ENCODE data around the gene CDC16. TPM values are rescaled to one million over a fixed set of nuclear protein-coding genes. Genes with fewer than 3 reads are reported as not detected.

The CDC16 gene
- total and polyA plus RNA-seq, 2 of the 13 experiments (the other 11 are each of a cell fraction or from before 2014, with no cell fraction given) = 24.2 to 60.9 TPM

DNA sequence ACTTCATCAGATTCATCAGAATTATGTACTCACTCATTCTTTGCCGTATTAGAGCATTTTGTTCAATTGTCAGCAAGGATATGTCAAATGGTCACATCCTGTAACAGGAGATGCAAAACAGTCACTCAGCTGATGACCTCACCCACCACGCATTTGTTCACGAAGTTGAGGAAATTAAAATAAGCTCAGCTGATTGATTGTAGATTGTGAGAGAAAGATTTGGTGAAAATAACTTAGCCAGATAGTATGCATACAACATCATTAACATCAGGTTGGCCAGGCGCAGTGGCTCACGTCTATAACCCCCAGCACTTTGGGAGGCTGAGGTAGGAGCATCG, 22.6 kb upstream of the CDC16 start:
- BruUV-seq (replicated peaks) = no TSS peak
- Histone ChIP-seq H3K4me1 (ENCODE audit: insufficient read depth, low read length) (no peaks in the 10 kb centered on the region), H3K36me3 (replicated peaks in 1 of 2; ENCODE audit: control insufficient read depth in 1 of 2, insufficient read depth in 2 of 2, low read length in 2 of 2) (no peaks in the 10 kb centered on the region), H3K4me3 (replicated peaks in 1 of 3; ENCODE audit: insufficient read depth in 1 of 3, low read depth in 2 of 3, low read length in 3 of 3) (no peak overlapping the region), H3K4me2 (ENCODE audit: low read depth, low read length) (no peak overlapping the region), H3K79me2 (ENCODE audit: insufficient read depth, low read length) (no peaks in the 10 kb centered on the region), H3K27me3 (ENCODE audit: control insufficient read depth in 1 of 2, insufficient read depth in 2 of 2, low read length in 2 of 2) (peaks cover 2 to 14% of the 10 kb centered on the region in 2 experiments; a peak in 3 of 5 replicates), H3K9me3 (ENCODE audit: low read length) (peaks cover 9% of the 10 kb centered on the region), H3K27ac (ENCODE audit: extremely low read length, insufficient read depth, low read length) (no peak overlapping the region), H2AFZ (ENCODE audit: low read length) (no peak overlapping the region), H4K20me1 (ENCODE audit: insufficient read depth, low read length) (no peaks in the 10 kb centered on the region), H3K9ac (ENCODE audit: insufficient read depth, low read depth, low read length) (no peak overlapping the region)
- CTCF ChIA-PET (ENCODE audit: low intra/inter-chr PET ratio, low total read pairs) = no interaction called here
- ATAC-seq (no peak), DNase-seq (ENCODE audit: low spot score) (no peak), FAIRE-seq (no peak)
- in situ Hi-C loops (cut with HindIII; ENCODE audit: extremely low pct_ligation_motif_present, low pct_unique_long_range_greater_than_20kb) (no loop called here), intact Hi-C loops (cut with micrococcal nuclease; ENCODE audit: unreplicated experiment) (no loop called here)
- TF ChIP-seq NONO (IDR thresholded peaks at IDR 0.05) (no peak), NONO (CRISPR knock-in tag; conservative IDR thresholded peaks at IDR 0.05) (no peak), ZNF674 (CRISPR knock-in tag; IDR thresholded peaks at IDR 0.05; ENCODE audit: low read depth) (no peak)
- WGBS (ENCODE audit: low lambda C conversion rate) = 21% methylated on average over 6 of the region's 6 CpGs
- POLR2A ChIA-PET = no interaction called here

DNA sequence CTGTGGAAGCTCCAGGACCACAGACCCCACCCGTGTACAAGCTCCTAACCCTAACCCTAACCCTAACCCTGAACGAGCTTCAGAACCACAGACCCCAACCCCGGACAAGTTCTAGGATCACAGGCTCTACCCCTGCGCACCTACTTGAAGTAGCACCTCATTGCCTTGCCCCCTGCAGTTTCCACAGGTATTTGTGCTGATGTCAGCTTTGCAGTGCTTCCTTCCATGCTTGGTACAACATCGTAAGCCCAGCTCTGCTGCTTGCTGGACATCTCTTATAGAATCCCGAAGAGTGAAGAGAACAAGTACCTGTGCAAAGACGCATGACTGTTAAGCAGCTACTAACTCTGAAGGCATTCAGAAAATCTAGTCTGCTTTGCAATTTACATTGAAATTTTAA, 20.7 kb upstream of the CDC16 start:
- no peak for ATAC-seq
- no peaks in the 10 kb centered on the region for H3K4me1 ChIP-seq (ENCODE audit: insufficient read depth, low read length)
- no peaks in the 10 kb centered on the region for H4K20me1 ChIP-seq (ENCODE audit: insufficient read depth, low read length)
- in situ Hi-C loops (cut with HindIII; ENCODE audit: extremely low pct_ligation_motif_present, low pct_unique_long_range_greater_than_20kb) (no loop called here), intact Hi-C loops (cut with micrococcal nuclease; ENCODE audit: unreplicated experiment) (no loop called here)
- no peak overlapping the region for H3K27ac ChIP-seq (ENCODE audit: extremely low read length, insufficient read depth, low read length)
- H3K4me3 ChIP-seq (replicated peaks in 1 of 3; ENCODE audit: insufficient read depth in 1 of 3, low read depth in 2 of 3, low read length in 3 of 3) = no peak overlapping the region
- FAIRE-seq = no peak
- H3K27me3 ChIP-seq (ENCODE audit: control insufficient read depth in 1 of 2, insufficient read depth in 2 of 2, low read length in 2 of 2) = peaks cover 2 to 14% of the 10 kb centered on the region in 2 experiments; a peak in 3 of 5 replicates
- no TSS peak for BruUV-seq (replicated peaks)
- H3K4me2 ChIP-seq (ENCODE audit: low read depth, low read length) = no peak overlapping the region
- ChIA-PET CTCF (ENCODE audit: low intra/inter-chr PET ratio, low total read pairs) (no interaction called here), POLR2A (no interaction called here)
- TF ChIP-seq MAFF (IDR thresholded peaks at IDR 0.05; ENCODE audit: low read depth, low read length) (peak; percentile 55), MAFK (conservative IDR thresholded peaks at IDR 0.05 in 1 of 2, IDR thresholded peaks at IDR 0.05 in 1 of 2; ENCODE audit: low read length in 2 of 2) (peak; percentile 68 to 75; a peak in 3 of 4 replicates), FOXO4 (CRISPR knock-in tag; conservative IDR thresholded peaks at IDR 0.05) (no peak)
- WGBS (ENCODE audit: low lambda C conversion rate) = 39% methylated on average over 7 of the region's 7 CpGs
- no peaks in the 10 kb centered on the region for H3K36me3 ChIP-seq (replicated peaks in 1 of 2; ENCODE audit: control insufficient read depth in 1 of 2, insufficient read depth in 2 of 2, low read length in 2 of 2)
- H3K9me3 ChIP-seq (ENCODE audit: low read length) = no peaks in the 10 kb centered on the region
- no peaks in the 10 kb centered on the region for H3K79me2 ChIP-seq (ENCODE audit: insufficient read depth, low read length)
- H2AFZ ChIP-seq (ENCODE audit: low read length) = no peak overlapping the region
- no peak for DNase-seq (ENCODE audit: low spot score)
- H3K9ac ChIP-seq (ENCODE audit: insufficient read depth, low read depth, low read length) = no peak overlapping the region
